Gastroesophageal sphincter (tissue), 4 donors: ENCODE results near the gene DENND1B. TPM values are rescaled to one million over a fixed set of nuclear protein-coding genes. Genes with fewer than 3 reads are reported as not detected.

Experiments
- ATAC-seq: fragments of 150-250 bp; one replicate; pipeline ENCODE4 v1.9.1; 2016; ENCODE audit warnings: mild to moderate bottlenecking, moderate library complexity
- H3K27ac ChIP-seq, 4 donors: fragments of 200-600 bp; sonication (generic) in 3 of 4; 1 replicate in 3 of 4; 2 replicates in 1 of 4; pipeline ENCODE4 v1.5.1; 2016 to 2019
- H3K27me3 ChIP-seq: fragments of 200-600 bp; sonication (generic); one replicate; pipeline ENCODE4 v1.5.1; 2019
- H3K36me3 ChIP-seq, 2 donors: fragments of 200-600 bp; sonication (generic); one replicate each; pipeline ENCODE4 v1.5.1; 2019; ENCODE audit warnings: control low read depth in 1 of 2
- H3K4me1 ChIP-seq, 3 donors: fragments of 200-600 bp; sonication (generic); 1 replicate in 2 of 3; 2 replicates in 1 of 3; pipeline ENCODE4 v1.5.1; 2016 to 2019; ENCODE audit warnings: control low read depth in 2 of 3
- H3K4me3 ChIP-seq, 2 donors: fragments of 200-600 bp; sonication (generic); one replicate each; pipeline ENCODE4 v1.5.1; 2019; ENCODE audit warnings: mild to moderate bottlenecking in 1 of 2, moderate library complexity in 1 of 2
- H3K9me3 ChIP-seq, 3 donors: fragments of 200-600 bp; sonication (generic); one replicate each; pipeline ENCODE4 v1.5.1; 2017 to 2019; ENCODE audit warnings: control low read depth in 2 of 3
- EP300 ChIP-seq: sonication (generic); formaldehyde crosslinking; IDR thresholded peaks from one replicate; pipeline ENCODE4 v1.6.1; 2017; ENCODE audit warnings: antibody characterized with exemption, mild to moderate bottlenecking
- POLR2A ChIP-seq, 2 donors: fragments of 450-650 bp; IDR thresholded peaks; one replicate each; pipeline ENCODE4 v1.6.1; 2017; ENCODE audit warnings: antibody characterized with exemption in 2 of 2, mild to moderate bottlenecking in 2 of 2, moderate library complexity in 1 of 2
- POLR2AphosphoS5 ChIP-seq: sonication (generic); formaldehyde crosslinking; IDR thresholded peaks from one replicate; pipeline ENCODE4 v1.6.1; 2017; ENCODE audit warnings: antibody characterized with exemption
- WGBS, 2 donors: methylation state at CpG; one replicate each; pipeline ENCODE4 v1.1.5; 2018; ENCODE audit warnings: low coverage in 1 of 2; 5-methylcytosine and 5-hydroxymethylcytosine counted together
- total RNA-seq, 4 donors: library from RNA; depleted of rRNA; stranded (reverse); fragments of >200 nt; gene quantifications; one replicate each; pipeline ENCODE4 v1.1.0, GENCODE V29; 2016
- TF ChIP-seq, protein P1 (sequence below), 4 experiments: fragments of 200-600 bp in 2 of 4; fragments of 450-650 bp in 2 of 4; sonication (generic) in 1 of 4; IDR thresholded peaks; one replicate each; pipeline ENCODE4 v1.5.1; 2017 to 2019; ENCODE audit warnings: antibody characterized with exemption in 4 of 4, mild to moderate bottlenecking in 2 of 4, moderate library complexity in 2 of 4

DENND1B gene
- total RNA-seq, 4 donors from 2014 or later: 8.3 to 11.5 (median 8.8) TPM

DNA sequence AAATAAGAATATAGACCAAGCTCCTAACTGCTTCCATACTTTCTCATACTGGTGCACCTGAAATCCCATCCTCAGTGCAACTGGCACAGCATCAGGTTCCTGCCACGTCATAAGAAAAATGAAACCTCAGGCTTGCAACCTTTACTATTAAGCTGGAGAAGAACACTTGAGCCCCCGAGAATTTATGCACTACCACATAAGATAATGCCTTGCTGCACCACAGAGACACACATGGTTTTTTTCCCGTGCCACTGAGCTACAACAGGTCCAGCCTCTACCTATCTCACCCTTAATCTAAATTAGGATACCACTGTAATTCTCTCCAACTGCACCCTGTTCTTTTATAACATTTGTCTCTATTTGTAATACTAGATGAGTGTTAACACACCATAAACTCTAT is 174.5 kb downstream of the DENND1B start:
- H3K9me3 ChIP-seq: no peaks in the 10 kb centered on the region
- H3K27ac ChIP-seq: no peak overlapping the region
- no peak overlapping the region for H3K4me3 ChIP-seq
- H3K4me1 ChIP-seq: no peaks in the 10 kb centered on the region
- WGBS, 2 donors: 84 to 97% methylated on average over 3 of the region's 3 CpGs
- peaks cover 0 to under 1% of the 10 kb centered on the region in 2 donors for H3K36me3 ChIP-seq
- TF ChIP-seq POLR2A (IDR thresholded peaks at IDR 0.05): no peak
- no peak for TF ChIP-seq POLR2AphosphoS5
- no peak for TF ChIP-seq EP300
- TF ChIP-seq, protein P1, sequence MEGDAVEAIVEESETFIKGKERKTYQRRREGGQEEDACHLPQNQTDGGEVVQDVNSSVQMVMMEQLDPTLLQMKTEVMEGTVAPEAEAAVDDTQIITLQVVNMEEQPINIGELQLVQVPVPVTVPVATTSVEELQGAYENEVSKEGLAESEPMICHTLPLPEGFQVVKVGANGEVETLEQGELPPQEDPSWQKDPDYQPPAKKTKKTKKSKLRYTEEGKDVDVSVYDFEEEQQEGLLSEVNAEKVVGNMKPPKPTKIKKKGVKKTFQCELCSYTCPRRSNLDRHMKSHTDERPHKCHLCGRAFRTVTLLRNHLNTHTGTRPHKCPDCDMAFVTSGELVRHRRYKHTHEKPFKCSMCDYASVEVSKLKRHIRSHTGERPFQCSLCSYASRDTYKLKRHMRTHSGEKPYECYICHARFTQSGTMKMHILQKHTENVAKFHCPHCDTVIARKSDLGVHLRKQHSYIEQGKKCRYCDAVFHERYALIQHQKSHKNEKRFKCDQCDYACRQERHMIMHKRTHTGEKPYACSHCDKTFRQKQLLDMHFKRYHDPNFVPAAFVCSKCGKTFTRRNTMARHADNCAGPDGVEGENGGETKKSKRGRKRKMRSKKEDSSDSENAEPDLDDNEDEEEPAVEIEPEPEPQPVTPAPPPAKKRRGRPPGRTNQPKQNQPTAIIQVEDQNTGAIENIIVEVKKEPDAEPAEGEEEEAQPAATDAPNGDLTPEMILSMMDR (IDR thresholded peaks at IDR 0.05): no peak
- no peaks in the 10 kb centered on the region for H3K27me3 ChIP-seq
- no peak for ATAC-seq

DNA sequence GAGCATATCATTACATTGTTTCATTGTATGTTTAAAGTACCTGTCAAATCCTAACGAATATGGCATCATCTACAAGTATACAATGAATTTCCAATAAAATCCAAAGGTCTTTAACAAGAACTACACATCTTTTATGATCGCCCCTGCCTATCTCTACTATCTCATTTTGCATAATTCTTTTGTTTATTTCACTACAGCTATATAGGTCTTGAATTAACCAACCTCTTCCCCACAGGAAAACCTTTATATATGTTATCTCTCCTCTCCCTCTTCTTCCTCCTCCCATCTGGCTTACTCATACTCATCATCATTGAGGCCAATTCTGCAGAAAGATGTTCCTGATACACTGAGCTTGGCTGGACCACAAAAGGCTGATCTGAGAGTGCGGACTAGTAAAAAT is 175.5 kb downstream of the DENND1B start:
- Histone ChIP-seq H3K4me3 (no peak overlapping the region), H3K36me3 (peaks cover 0 to 8% of the 10 kb centered on the region in 2 donors), H3K9me3 (no peaks in the 10 kb centered on the region), H3K4me1 (no peaks in the 10 kb centered on the region), H3K27ac (no peak overlapping the region), H3K27me3 (no peaks in the 10 kb centered on the region)
- TF ChIP-seq POLR2AphosphoS5: no peak
- TF ChIP-seq, protein P1 (IDR thresholded peaks at IDR 0.05): no peak
- no peak for TF ChIP-seq EP300
- no peak for TF ChIP-seq POLR2A (IDR thresholded peaks at IDR 0.05)
- WGBS, 2 donors: 74 to 79% methylated on average over 3 of the region's 3 CpGs
- no peak for ATAC-seq

DNA sequence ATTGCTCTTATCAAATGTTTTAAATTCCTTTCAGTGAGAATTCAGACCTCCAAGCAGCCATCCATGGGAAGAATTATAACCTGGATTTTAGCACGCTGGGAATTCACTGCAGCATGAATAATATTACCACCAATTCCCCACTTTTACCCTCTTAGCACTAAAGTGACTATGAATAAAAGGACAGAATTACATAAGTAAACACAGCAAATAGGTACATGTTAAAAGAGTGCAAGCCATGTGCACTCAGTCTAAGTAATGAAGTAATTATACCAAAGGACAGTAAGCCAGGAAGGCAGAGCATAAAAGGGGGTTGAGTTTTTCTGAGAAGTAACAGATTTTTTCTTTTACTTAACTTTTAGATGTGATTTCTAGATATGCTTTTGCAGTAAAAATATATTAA is 176.3 kb downstream of the DENND1B start:
- no peak overlapping the region for H3K27ac ChIP-seq
- no peak for ATAC-seq
- TF ChIP-seq POLR2AphosphoS5: no peak
- no peak for TF ChIP-seq EP300
- TF ChIP-seq, protein P1 (IDR thresholded peaks at IDR 0.05): no peak
- no peak for TF ChIP-seq POLR2A (IDR thresholded peaks at IDR 0.05)
- no peak overlapping the region for H3K4me3 ChIP-seq
- WGBS, 2 donors: 53 to 80% methylated on average over 1 of the region's 1 CpG
- no peaks in the 10 kb centered on the region for H3K27me3 ChIP-seq
- peaks cover 0 to 8% of the 10 kb centered on the region in 2 donors for H3K36me3 ChIP-seq
- H3K4me1 ChIP-seq: no peaks in the 10 kb centered on the region
- H3K9me3 ChIP-seq: no peaks in the 10 kb centered on the region

DNA sequence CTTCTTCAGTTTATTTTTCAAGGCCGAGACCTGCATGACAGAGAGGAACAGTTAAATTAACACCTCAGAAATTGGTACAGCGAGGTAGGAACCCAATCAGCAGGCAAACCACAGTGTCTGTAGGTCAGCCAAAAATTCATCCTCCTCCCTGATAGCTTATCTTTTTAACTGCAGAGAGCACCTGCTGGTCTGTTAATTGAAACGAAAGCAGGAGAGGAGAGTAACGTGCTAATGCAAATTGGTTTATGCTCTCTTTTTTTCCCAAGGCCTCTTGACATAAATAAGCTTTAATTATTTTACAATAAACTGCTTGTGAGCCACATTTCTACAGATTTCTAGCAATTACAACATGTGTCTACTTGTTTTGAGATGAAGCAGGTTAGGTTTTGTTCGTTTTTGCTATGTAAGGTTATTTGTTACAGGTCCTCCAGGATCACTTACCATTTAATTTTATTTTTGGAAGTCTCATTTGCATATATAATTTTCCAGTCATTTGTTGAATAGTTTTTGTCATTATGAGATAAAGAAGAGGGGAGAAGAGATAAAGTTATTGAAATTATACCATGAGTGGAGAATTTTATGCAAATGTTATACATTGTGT is 179.9 kb downstream of the DENND1B start:
- Histone ChIP-seq H3K27ac (no peak overlapping the region), H3K9me3 (no peaks in the 10 kb centered on the region), H3K36me3 (peaks cover 0 to 8% of the 10 kb centered on the region in 2 donors), H3K4me3 (no peak overlapping the region), H3K4me1 (no peaks in the 10 kb centered on the region), H3K27me3 (no peaks in the 10 kb centered on the region)
- no peak for ATAC-seq
- no peak for TF ChIP-seq POLR2AphosphoS5
- TF ChIP-seq, protein P1 (IDR thresholded peaks at IDR 0.05): no peak
- 72 to 75% methylated on average over 2 to 5 of the region's 5 CpGs for WGBS, 2 donors

DNA sequence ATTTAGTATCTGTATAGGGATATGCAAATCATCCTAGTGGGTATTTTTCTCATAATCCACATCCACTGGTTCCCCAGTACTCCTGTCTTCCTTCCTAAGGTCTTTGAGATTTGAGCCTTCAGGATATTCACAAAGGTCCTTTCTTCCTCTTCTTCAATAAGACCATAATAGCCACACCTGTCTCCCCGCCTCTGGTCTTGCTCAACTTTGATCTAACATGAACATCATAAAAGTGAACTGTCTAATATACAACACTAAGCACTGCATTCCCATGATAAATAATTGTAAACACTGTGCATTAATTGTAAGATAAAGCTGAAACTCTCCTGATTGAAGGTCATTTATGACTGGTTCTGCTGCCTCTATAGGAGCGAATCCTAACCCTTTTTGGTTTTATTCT is 184.6 kb downstream of the DENND1B start:
- H3K9me3 ChIP-seq: no peaks in the 10 kb centered on the region
- no peaks in the 10 kb centered on the region for H3K27me3 ChIP-seq
- H3K36me3 ChIP-seq: peaks cover 0 to 7% of the 10 kb centered on the region in 2 donors
- H3K27ac ChIP-seq: no peak overlapping the region
- no peak for ATAC-seq
- H3K4me1 ChIP-seq: no peaks in the 10 kb centered on the region
- WGBS, 2 donors: 100% methylated on average over 2 of the region's 2 CpGs
- H3K4me3 ChIP-seq: no peak overlapping the region
- TF ChIP-seq, protein P1 (IDR thresholded peaks at IDR 0.05): no peak
- TF ChIP-seq EP300 (no peak), POLR2A (IDR thresholded peaks at IDR 0.05) (no peak), POLR2AphosphoS5 (no peak)
